ENCODE data around the gene TMEM213. TPM values are rescaled to one million over a fixed set of nuclear protein-coding genes. Genes with fewer than 3 reads are reported as not detected.

The TMEM213 gene
- total and polyA plus RNA-seq, 2 of the 8 experiments (the other 6 are each of a cell fraction or from before 2014, with no cell fraction given), result 0.21 to 0.67 TPM

DNA sequence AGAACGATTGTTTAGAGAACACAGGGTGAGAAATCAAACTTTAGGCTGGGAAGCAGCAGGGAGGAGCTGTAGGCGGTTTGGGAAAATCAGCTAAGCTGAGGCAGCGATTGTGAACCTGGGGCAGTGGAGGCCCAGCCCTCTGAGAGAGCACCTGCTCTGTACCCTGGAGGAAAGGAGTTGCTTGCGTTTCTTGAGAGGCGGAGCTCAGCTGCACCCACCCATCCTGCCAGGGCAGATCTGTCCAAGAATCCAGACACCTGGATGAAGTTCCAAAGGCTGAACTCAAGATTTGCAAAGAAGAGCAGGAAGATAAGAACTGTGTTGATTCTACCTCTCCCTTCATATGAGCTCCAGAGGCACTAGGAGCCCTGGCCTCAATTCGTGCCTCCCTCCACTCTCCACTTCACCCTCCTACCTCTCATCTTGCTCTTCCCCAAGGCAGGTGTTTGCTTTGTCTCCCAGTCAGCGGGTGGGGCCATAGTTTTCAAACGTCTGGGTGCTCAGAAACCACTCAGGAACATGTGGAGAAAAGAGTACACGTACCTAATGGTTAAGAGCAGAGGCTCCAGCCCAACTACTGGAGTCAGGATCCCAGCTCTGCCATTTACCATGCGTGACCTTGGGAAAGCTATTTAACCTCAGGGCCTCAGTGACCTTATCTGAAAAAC is 21.5 kb upstream of the TMEM213 start:
- no peak for FAIRE-seq
- Histone ChIP-seq H3K4me2 (ENCODE audit: insufficient read depth in 1 of 2, low read depth in 2 of 2, low read length in 2 of 2) (no peak overlapping the region; a peak in 1 of 4 replicates), H3K4me3 (ENCODE audit: extremely low read depth in 1 of 4, insufficient read depth in 2 of 4, low read depth in 3 of 4, low read length in 4 of 4) (no peak overlapping the region), H2BK20ac (ENCODE audit: low read length) (no peak overlapping the region), H2BK12ac (ENCODE audit: low read depth, low read length) (no peak overlapping the region), H3K27me3 (replicated peaks in 1 of 4; ENCODE audit: control insufficient read depth in 3 of 4, extremely low read depth in 1 of 4, insufficient read depth in 3 of 4, low read length in 3 of 4) (peaks cover 0 to 10% (median 3%) of the 10 kb centered on the region in 4 experiments; a peak in 4 of 7 replicates), H3K18ac (ENCODE audit: extremely low read depth, low read length) (no peak overlapping the region), H2BK5ac (ENCODE audit: low read depth, low read length) (no peak overlapping the region), H2BK120ac (replicated peaks; ENCODE audit: low read depth, low read length) (no peak overlapping the region), H3K23me2 (ENCODE audit: low read depth, low read length) (no peaks in the 10 kb centered on the region), H2AFZ (ENCODE audit: low read length) (0 out of 2 replicates have a peak overlapping the region, but pooled peaks have one; percentile 17), H2BK15ac (ENCODE audit: low read length) (no peak overlapping the region), H4K20me1 (replicated peaks in 1 of 2; ENCODE audit: control insufficient read depth in 1 of 2, insufficient read depth in 2 of 2, low read length in 2 of 2) (no peaks in the 10 kb centered on the region), H3K4ac (replicated peaks; ENCODE audit: insufficient read length, low read depth, low read length) (no peak overlapping the region), H2AK5ac (ENCODE audit: low read depth, low read length) (no peak overlapping the region), H3K14ac (ENCODE audit: insufficient read length) (no peak overlapping the region), H4K91ac (replicated peaks; ENCODE audit: insufficient read length, low read length) (no peak overlapping the region), H3K9me3 (ENCODE audit: insufficient read depth in 2 of 2, low read depth in 1 of 2, low read length in 1 of 2) (no peaks in the 10 kb centered on the region; a peak in 1 of 4 replicates), H3K36me3 (ENCODE audit: control insufficient read depth in 2 of 4, insufficient read depth in 4 of 4, low read length in 3 of 4) (no peaks in the 10 kb centered on the region), H3K56ac (replicated peaks; ENCODE audit: insufficient read length, low read depth, low read length) (no peak overlapping the region), H3K79me1 (ENCODE audit: low read depth, low read length) (no peaks in the 10 kb centered on the region), H4K8ac (ENCODE audit: extremely low read depth, insufficient read depth, low read length) (peak overlapping the region; percentile 39; the same call in 1 of the 2 replicates), H3K4me1 (replicated peaks in 1 of 4; ENCODE audit: control insufficient read depth in 3 of 4, insufficient read depth in 4 of 4, low read length in 3 of 4) (peaks cover 0 to 5% (median 4%) of the 10 kb centered on the region in 4 experiments; a peak in 5 of 7 replicates), H3K27ac (ENCODE audit: low read depth, low read length) (no peak overlapping the region), H3K9ac (replicated peaks in 1 of 4; ENCODE audit: extremely low read depth in 1 of 4, low read depth in 3 of 4, low read length in 3 of 4) (no peak overlapping the region), H3K23ac (ENCODE audit: insufficient read length) (no peak overlapping the region), H4K5ac (ENCODE audit: insufficient read length, low read depth, low read length) (no peak overlapping the region), H3K79me2 (ENCODE audit: control insufficient read depth in 1 of 2, insufficient read depth in 2 of 2, low read length in 2 of 2) (no peaks in the 10 kb centered on the region)
- 87% methylated on average over 10 of the region's 10 CpGs; no CpG with 5 or more reads in 1 of the 2 experiments for WGBS, 2 experiments (ENCODE audit: extremely low coverage in 1 of 2, insufficient coverage in 1 of 2, insufficient read length in 1 of 2, insufficient replicate concordance in 2 of 2, low coverage in 1 of 2, low lambda C conversion rate in 2 of 2, missing lambda C conversion rate in 1 of 2)
- ChIA-PET POLR2A (ENCODE audit: partially characterized antibody) (no interaction called here), CTCF (ENCODE audit: partially characterized antibody) (interaction anchor here (0.6 to 1.6 kb wide), 2 partner anchors 38 to 269 kb away, joined by 3 read pairs; no protein-coding TSS in a partner anchor)
- DNase-seq (ENCODE audit: low read depth in 1 of 2, low spot score in 2 of 2), result no peak
- TF ChIP-seq ATF2 (IDR thresholded peaks at IDR 0.05; ENCODE audit: low read length) (no peak), CREB1 (IDR thresholded peaks at IDR 0.05) (no peak), ZNF274 (IDR thresholded peaks at IDR 0.05; ENCODE audit: borderline replicate concordance, extremely low read depth, low read length) (no peak), TAF7 (optimal IDR thresholded peaks at IDR 0.05; ENCODE audit: borderline replicate concordance, low read depth, low read length) (no peak), CHD1 (IDR thresholded peaks at IDR 0.05; ENCODE audit: low read depth, low read length) (no peak)
- TF ChIP-seq, protein P1, sequence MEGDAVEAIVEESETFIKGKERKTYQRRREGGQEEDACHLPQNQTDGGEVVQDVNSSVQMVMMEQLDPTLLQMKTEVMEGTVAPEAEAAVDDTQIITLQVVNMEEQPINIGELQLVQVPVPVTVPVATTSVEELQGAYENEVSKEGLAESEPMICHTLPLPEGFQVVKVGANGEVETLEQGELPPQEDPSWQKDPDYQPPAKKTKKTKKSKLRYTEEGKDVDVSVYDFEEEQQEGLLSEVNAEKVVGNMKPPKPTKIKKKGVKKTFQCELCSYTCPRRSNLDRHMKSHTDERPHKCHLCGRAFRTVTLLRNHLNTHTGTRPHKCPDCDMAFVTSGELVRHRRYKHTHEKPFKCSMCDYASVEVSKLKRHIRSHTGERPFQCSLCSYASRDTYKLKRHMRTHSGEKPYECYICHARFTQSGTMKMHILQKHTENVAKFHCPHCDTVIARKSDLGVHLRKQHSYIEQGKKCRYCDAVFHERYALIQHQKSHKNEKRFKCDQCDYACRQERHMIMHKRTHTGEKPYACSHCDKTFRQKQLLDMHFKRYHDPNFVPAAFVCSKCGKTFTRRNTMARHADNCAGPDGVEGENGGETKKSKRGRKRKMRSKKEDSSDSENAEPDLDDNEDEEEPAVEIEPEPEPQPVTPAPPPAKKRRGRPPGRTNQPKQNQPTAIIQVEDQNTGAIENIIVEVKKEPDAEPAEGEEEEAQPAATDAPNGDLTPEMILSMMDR (IDR thresholded peaks at IDR 0.05; ENCODE audit: control extremely low read depth in 1 of 3, insufficient read depth in 1 of 3, low read depth in 1 of 3, low read length in 3 of 3), result no peak
- TF ChIP-seq, protein P2, sequence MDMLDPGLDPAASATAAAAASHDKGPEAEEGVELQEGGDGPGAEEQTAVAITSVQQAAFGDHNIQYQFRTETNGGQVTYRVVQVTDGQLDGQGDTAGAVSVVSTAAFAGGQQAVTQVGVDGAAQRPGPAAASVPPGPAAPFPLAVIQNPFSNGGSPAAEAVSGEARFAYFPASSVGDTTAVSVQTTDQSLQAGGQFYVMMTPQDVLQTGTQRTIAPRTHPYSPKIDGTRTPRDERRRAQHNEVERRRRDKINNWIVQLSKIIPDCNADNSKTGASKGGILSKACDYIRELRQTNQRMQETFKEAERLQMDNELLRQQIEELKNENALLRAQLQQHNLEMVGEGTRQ (IDR thresholded peaks at IDR 0.05; ENCODE audit: low read length), result no peak

Data from H1 (cell line).